Right atrium auricular region (tissue), 2 donors: ENCODE results near the gene ABO. TPM values are rescaled to one million over a fixed set of nuclear protein-coding genes. Genes with fewer than 3 reads are reported as not detected.
A peak's percentile ranks its signal among the peaks of the same experiment; 100 is the strongest.
"Not testable (repeated sequence)": the region's sequence is repeated elsewhere in the genome, so short reads cannot be mapped to it uniquely, and the experiment has no call there.

Source experiments
- DNase-seq: peaks from one replicate; pipeline ENCODE4 v3.0.0-alpha.2; 2019; ENCODE audit warnings: low spot score
- H3K27ac ChIP-seq, 2 donors: fragments of 200-600 bp; sonication (generic); 1 replicate in 1 of 2; 2 replicates in 1 of 2; pipeline ENCODE4 v1.5.1; 2016 to 2019
- H3K27me3 ChIP-seq, 2 donors: fragments of 200-600 bp; sonication (generic); one replicate each; pipeline versions ENCODE4 v1.5.1 to v1.6.0; 2017 to 2019
- H3K36me3 ChIP-seq: fragments of 200-600 bp; sonication (generic); one replicate; pipeline ENCODE4 v1.5.1; 2016
- H3K4me1 ChIP-seq, 2 donors: fragments of 200-600 bp; sonication (generic); one replicate each; pipeline versions ENCODE4 v1.5.1 to v1.6.0; 2017 to 2019
- H3K4me3 ChIP-seq, 2 donors: fragments of 200-600 bp; sonication (generic); 1 replicate in 1 of 2; 2 replicates in 1 of 2; pipeline ENCODE4 v1.5.1; 2017 to 2019; ENCODE audit warnings: mild to moderate bottlenecking in 1 of 2, moderate library complexity in 1 of 2
- H3K9me3 ChIP-seq, 2 donors: fragments of 200-600 bp; sonication (generic); one replicate each; pipeline ENCODE4 v1.5.1; 2019
- CTCF ChIP-seq, 2 donors: fragments of 200-600 bp; sonication (generic); IDR thresholded peaks; one replicate each; pipeline ENCODE4 v1.5.1; 2019; ENCODE audit warnings: antibody characterized with exemption in 2 of 2
- total RNA-seq, 2 donors: library from RNA; depleted of rRNA; stranded (reverse); fragments of >200 nt; gene quantifications; one replicate each; pipeline ENCODE4 v1.1.0, GENCODE V29; 2016

ABO gene
- total RNA-seq, 2 donors from 2014 or later, result 1.1 to 2.5 TPM

DNA sequence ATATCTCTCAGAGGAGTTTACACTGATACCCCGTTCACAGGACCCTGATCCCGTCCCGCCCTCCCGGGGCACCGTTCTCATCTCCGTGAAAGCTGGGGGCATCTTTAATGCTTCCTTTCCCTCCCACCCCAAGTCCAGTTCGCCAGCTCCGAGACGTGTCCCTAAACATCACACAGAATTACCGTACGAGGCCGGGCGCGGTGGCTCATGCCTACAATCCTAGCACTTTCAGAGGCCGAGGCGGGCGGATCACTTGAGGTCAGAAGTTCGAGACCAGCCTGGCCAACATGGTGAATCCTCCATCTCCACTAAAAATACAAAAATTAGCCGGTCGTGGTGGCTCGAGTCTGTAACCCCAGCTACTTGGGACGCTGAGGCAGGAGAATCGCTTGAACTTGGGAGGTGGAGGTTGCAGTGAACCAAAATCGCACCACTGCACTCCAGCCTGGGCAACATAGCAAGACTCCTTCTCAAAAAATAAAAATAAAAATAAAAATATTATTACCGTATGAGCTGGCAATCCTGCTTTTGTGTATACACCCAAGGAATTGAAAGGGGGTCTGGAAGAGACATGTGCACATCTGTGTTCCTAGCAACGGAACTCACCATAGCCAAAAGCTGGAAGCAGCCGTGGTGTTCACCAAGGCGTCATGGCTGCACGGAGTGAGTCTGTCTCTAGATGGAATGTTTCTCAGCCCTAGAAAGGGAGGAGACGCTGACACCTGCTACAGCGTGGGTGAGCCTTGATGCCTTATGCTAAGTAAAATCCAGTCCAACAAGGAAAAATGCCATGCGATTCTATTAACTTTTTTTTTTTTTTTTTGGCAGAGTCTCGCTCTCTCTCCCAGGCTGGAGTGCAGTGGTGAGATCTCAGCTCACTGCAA, 1.2 kb upstream of the ABO start:
- H3K4me3 ChIP-seq, result peak overlapping the region; percentile 48 to 63
- peak overlapping the region; percentile 69 to 78 for H3K27ac ChIP-seq
- TF ChIP-seq CTCF (IDR thresholded peaks at IDR 0.05), result no peak
- H3K4me1 ChIP-seq, result peaks cover 0 to 8% of the 10 kb centered on the region in 2 donors
- no peaks in the 10 kb centered on the region for H3K9me3 ChIP-seq
- peaks cover 3 to 6% of the 10 kb centered on the region in 2 donors for H3K27me3 ChIP-seq
- no peaks in the 10 kb centered on the region for H3K36me3 ChIP-seq
- no peak for DNase-seq

DNA sequence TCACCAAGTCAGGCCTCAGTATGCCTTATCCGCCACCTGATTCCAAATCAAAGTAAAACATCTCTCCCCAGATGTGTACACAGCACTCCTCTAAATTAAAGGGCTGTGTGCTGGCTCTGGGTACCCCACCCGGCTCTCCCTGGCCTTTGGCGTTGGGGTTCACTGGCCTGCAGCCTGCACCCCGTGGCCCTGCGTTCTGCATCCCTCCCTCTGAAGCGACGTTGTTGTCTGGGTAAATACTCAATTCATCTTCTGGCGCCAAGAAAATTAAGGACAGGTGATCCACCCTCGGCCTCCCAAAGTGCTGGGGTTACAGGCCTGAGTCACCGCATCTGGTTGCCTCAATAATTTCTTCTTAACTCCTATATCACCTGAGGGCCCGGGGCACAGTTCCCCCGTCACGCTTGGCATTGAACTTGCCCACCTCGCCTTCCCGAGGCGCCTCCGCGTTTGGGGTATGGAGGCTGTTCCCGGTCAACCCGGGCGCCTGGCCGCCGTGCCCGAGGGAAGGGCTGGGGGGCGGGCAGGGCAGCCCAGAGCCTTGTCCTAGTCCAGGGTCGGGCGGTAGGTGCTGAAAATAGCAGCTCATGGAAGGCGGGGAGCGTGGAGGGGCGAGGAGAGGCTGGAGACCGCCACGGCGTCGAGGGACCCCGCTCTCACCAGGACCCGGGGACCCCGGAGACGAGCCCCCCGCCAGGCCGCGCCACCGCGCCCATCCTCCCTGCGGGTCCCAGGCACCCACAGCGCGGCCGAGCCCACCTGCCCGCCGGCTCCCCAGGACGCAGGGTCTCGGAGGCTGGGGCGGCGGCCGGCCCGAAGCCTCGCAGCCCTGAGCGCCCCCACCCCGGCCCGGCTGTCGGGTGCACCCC, 531 bp downstream of the ABO start:
- no peak for TF ChIP-seq CTCF (IDR thresholded peaks at IDR 0.05)
- H3K27ac ChIP-seq, result peak overlapping the region; percentile 69 to 78
- DNase-seq, result no peak
- H3K36me3 ChIP-seq, result no peaks in the 10 kb centered on the region
- peaks cover 3 to 6% of the 10 kb centered on the region in 2 donors for H3K27me3 ChIP-seq
- H3K4me3 ChIP-seq, result peak overlapping the region; percentile 48 to 63
- H3K9me3 ChIP-seq, result no peaks in the 10 kb centered on the region
- peaks cover 0 to 8% of the 10 kb centered on the region in 2 donors for H3K4me1 ChIP-seq

DNA sequence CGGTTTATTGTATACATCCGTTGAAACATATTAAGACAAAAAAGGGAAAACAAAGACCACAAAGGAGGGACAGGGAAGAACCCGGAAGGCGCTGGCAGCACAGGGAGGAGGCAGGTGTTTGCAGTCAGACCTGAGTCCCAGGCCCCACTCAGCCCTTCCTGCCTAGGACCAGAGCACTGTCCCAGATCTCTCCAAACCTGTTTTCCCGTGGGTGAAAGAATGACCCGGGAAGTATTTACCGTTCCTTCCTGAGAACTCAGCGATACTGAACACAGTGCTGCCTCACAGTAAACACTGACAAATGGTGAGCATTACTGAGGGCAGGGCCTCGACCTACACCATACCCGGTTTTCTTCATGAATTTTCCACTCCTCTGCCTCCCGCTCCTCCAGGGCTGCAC, 1.2 kb downstream of the ABO start:
- Histone ChIP-seq H3K27me3 (peaks cover 3 to 6% of the 10 kb centered on the region in 2 donors), H3K9me3 (no peaks in the 10 kb centered on the region), H3K36me3 (no peaks in the 10 kb centered on the region), H3K4me3 (no peak overlapping the region), H3K27ac (no peak overlapping the region), H3K4me1 (peaks cover 0 to 8% of the 10 kb centered on the region in 2 donors)
- no peak for TF ChIP-seq CTCF (IDR thresholded peaks at IDR 0.05)
- DNase-seq, result no peak

DNA sequence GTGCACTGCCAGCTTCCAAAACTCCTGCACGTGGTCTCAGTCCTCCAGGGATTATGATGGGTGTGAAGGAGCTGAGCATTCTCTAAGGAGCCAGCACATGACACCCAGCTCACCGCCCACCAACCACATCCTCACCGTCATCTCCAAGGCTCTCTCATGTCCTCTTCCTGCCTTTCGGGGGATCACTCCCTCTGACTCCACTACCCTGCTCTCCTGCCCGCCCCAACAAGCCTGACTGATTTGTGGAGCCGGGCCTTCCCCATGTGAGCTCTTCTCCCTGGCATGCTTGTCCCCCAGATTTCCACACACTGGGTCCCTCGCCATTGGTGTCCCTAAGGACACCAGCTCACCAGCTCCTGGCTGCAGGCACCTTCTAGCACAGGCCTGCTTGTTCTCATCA, 1.9 kb downstream of the ABO start:
- no peak for DNase-seq
- TF ChIP-seq CTCF (IDR thresholded peaks at IDR 0.05), result no peak
- Histone ChIP-seq H3K4me3 (no peak overlapping the region), H3K36me3 (no peaks in the 10 kb centered on the region), H3K4me1 (peaks cover 0 to 8% of the 10 kb centered on the region in 2 donors), H3K9me3 (no peaks in the 10 kb centered on the region), H3K27me3 (peaks cover 3 to 6% of the 10 kb centered on the region in 2 donors), H3K27ac (no peak overlapping the region)

- no peaks in the 10 kb centered on the region for H3K9me3 ChIP-seq
- no peak for DNase-seq
- no peak overlapping the region for H3K27ac ChIP-seq
- no peaks in the 10 kb centered on the region for H3K4me1 ChIP-seq
- H3K4me3 ChIP-seq, result no peak overlapping the region
- H3K27me3 ChIP-seq, result no peaks in the 10 kb centered on the region
- H3K36me3 ChIP-seq, result no peaks in the 10 kb centered on the region
- TF ChIP-seq CTCF (IDR thresholded peaks at IDR 0.05), result no peak
These were observed 5.3 kb downstream of the ABO start for GRCh38 chr9:133269537-133270362.

GRCh38 chr9:133269136-133269535, 5.9 kb downstream of the ABO start:
- not testable (repeated sequence) for H3K4me3 ChIP-seq, H3K4me1 ChIP-seq, H3K9me3 ChIP-seq, H3K27ac ChIP-seq, DNase-seq, H3K36me3 ChIP-seq, H3K27me3 ChIP-seq
